Chondrocyte (in vitro differentiated cells): ENCODE data around the gene DBNDD2. TPM values are rescaled to one million over a fixed set of nuclear protein-coding genes. Genes with fewer than 3 reads are reported as not detected.

Experiments
- DNase-seq: peaks from one replicate; pipeline ENCODE4 v3.0.0; 2021; ENCODE audit warnings: mixed read lengths, low spot score
- H3K27ac Mint-ChIP-seq: one replicate; pipeline ENCODE4 v1.8.0; 2021; ENCODE audit warnings: mild to moderate bottlenecking, moderate library complexity, mixed read lengths; ENCODE audit not compliant: unreplicated experiment
- H3K27me3 Mint-ChIP-seq: 2 replicates; pipeline ENCODE4 v1.8.0; 2021; ENCODE audit warnings: low read depth, mixed read lengths
- H3K36me3 Mint-ChIP-seq: 2 replicates; pipeline ENCODE4 v1.8.0; 2021; ENCODE audit warnings: low read depth, mixed read lengths
- H3K4me1 Mint-ChIP-seq: 2 replicates; pipeline ENCODE4 v1.8.0; 2021; ENCODE audit warnings: low read depth, mild to moderate bottlenecking, mixed read lengths
- H3K4me3 Mint-ChIP-seq: one replicate; pipeline ENCODE4 v1.8.0; 2021; ENCODE audit warnings: mild to moderate bottlenecking, moderate library complexity, mixed read lengths; ENCODE audit not compliant: unreplicated experiment
- H3K9me3 Mint-ChIP-seq: 2 replicates; pipeline ENCODE4 v1.8.0; 2021; ENCODE audit warnings: low read depth, mixed read lengths
- total RNA-seq: library from RNA; stranded (reverse); gene quantifications from 3 replicates; pipeline ENCODE4 v1.2.1, GENCODE V29; 2021
- TF ChIP-seq, protein P1 (sequence below): fragments of 200-600 bp; sonication (generic); IDR thresholded peaks from 2 replicates; pipeline ENCODE4 v1.5.0; 2021; ENCODE audit warnings: antibody characterized with exemption, mild to moderate bottlenecking, moderate library complexity

DBNDD2 gene
- total RNA-seq, 1 donor from 2014 or later: 47.0 TPM

DNA sequence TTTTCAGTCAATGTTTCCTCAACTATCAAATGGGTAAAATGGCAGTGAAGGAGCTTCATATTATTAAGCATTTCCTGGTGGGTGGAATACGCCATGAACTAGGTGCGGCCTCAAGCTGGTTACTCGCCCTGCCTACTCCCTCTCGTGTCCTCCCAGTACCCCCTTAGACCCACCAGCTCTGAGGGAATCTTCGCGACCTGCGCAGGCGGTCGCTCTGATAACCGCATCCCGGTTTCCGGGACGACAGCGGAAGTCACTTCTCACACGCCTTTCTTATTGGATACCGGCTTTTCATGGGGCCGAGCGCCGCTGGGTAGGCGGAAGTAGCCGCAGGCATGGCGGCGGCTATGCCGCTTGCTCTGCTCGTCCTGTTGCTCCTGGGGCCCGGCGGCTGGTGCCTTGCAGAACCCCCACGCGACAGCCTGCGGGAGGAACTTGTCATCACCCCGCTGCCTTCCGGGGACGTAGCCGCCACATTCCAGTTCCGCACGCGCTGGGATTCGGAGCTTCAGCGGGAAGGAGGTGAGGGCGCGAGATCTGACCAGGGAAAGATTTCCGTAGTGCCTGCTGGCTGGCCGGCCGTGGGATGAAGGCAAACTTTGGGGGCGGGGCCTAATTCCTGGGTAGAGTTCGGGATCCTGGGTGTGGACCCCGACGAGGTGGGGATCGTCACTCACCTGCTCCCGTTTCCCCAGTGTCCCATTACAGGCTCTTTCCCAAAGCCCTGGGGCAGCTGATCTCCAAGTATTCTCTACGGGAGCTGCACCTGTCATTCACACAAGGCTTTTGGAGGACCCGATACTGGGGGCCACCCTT is 7.9 kb downstream of the DBNDD2 start, which contains the start of gene PIGT:
Gene PIGT (plus strand): TSS at position 320 of the 816 bp plus-strand sequence. CDS start 16 bp downstream, at position 336.
- Mint-ChIP-seq H3K27me3 (no peaks in the 10 kb centered on the region), H3K9me3 (no peaks in the 10 kb centered on the region), H3K4me1 (peaks cover 28% of the 10 kb centered on the region), H3K36me3 (peaks cover 18% of the 10 kb centered on the region), H3K4me3 (peak within 1 kb of the TSS; percentile 95), H3K27ac (peak within 1 kb of the TSS; percentile 94)
- TF ChIP-seq, protein P1, sequence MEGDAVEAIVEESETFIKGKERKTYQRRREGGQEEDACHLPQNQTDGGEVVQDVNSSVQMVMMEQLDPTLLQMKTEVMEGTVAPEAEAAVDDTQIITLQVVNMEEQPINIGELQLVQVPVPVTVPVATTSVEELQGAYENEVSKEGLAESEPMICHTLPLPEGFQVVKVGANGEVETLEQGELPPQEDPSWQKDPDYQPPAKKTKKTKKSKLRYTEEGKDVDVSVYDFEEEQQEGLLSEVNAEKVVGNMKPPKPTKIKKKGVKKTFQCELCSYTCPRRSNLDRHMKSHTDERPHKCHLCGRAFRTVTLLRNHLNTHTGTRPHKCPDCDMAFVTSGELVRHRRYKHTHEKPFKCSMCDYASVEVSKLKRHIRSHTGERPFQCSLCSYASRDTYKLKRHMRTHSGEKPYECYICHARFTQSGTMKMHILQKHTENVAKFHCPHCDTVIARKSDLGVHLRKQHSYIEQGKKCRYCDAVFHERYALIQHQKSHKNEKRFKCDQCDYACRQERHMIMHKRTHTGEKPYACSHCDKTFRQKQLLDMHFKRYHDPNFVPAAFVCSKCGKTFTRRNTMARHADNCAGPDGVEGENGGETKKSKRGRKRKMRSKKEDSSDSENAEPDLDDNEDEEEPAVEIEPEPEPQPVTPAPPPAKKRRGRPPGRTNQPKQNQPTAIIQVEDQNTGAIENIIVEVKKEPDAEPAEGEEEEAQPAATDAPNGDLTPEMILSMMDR: peak; percentile 5
- DNase-seq: peak; percentile 94

DNA sequence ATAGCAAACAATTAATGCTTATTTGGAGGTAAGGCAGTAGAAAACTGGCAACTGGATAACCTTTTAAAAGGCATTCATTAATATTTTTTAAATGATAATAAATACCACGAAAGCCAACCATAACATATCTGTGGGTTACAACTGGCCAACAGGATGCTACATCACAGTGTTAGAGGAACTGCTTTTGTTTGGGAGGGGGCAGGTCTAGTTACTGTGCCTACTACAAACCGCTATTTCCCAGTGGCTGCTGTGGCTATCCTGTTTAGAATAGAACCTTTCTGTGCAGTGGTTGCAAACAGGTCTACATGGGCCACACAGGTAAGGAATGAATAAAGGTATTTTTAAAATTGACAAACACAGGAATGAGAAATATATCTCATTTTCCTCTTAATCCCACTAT is 8.8 kb downstream of the DBNDD2 start:
- peak overlapping the region; percentile 95 for H3K4me3 Mint-ChIP-seq
- peaks cover 11% of the 10 kb centered on the region for H3K36me3 Mint-ChIP-seq
- peaks cover 28% of the 10 kb centered on the region for H3K4me1 Mint-ChIP-seq
- no peaks in the 10 kb centered on the region for H3K9me3 Mint-ChIP-seq
- H3K27me3 Mint-ChIP-seq: no peaks in the 10 kb centered on the region
- DNase-seq: no peak
- TF ChIP-seq, protein P1: no peak
- H3K27ac Mint-ChIP-seq: no peak overlapping the region

DNA sequence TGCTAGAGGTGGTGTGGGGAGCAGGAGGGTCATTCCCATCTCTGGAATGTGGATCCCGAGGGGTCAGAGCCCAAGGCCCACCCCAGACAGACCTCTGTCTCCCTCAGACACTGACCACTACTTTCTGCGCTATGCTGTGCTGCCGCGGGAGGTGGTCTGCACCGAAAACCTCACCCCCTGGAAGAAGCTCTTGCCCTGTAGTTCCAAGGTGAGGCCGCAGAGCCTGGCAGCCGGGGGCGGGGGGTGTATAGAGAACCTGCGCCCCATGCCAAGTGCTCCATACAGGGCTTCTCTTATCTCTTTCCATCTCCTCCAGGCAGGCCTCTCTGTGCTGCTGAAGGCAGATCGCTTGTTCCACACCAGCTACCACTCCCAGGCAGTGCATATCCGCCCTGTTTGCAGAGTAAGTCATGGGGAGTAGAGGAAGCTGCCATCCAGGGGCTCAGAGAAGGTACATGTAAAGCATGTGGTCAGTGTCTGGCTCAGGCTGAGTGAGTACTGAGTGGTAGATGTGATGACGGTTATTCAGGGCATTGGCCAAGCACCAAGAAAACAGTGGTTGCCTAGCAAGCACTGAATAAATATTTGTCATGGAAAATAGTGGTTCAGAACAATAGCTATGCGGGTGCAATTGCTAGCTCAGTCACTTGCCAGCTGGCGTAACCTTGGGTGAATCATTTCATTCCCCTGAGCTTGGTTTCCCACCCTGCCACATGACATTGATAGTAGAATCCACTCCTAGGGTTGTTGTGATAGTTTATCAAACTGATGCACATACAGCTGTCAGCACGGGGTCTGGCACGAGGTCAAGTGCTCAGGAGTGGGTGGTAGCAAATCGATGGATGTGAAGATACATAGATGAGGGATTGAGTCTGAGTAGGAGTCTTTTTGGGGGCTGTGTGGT is 11.4 kb downstream of the DBNDD2 start:
- no peaks in the 10 kb centered on the region for H3K27me3 Mint-ChIP-seq
- TF ChIP-seq, protein P1: no peak
- no peak for DNase-seq
- H3K4me3 Mint-ChIP-seq: no peak overlapping the region
- peaks cover 28% of the 10 kb centered on the region for H3K4me1 Mint-ChIP-seq
- H3K9me3 Mint-ChIP-seq: no peaks in the 10 kb centered on the region
- H3K36me3 Mint-ChIP-seq: peaks cover 23% of the 10 kb centered on the region
- H3K27ac Mint-ChIP-seq: peak overlapping the region; percentile 54

DNA sequence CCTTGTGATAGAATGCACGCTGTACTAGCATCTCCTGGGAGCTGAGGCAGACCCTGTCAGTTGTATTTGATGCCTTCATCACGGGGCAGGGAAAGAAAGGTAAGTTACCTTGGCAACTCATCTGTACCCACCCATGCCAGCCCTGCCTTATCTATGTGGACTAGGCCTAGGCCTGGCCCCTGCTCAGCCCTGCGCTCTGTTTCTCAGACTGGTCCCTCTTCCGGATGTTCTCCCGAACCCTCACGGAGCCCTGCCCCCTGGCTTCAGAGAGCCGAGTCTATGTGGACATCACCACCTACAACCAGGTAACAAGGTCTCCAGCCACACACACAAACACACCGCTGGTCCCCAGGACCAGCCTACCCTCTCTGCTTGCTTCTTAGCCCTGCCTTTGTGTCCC is 12.0 kb downstream of the DBNDD2 start:
- no peaks in the 10 kb centered on the region for H3K27me3 Mint-ChIP-seq
- H3K4me1 Mint-ChIP-seq: peaks cover 27% of the 10 kb centered on the region
- no peak for DNase-seq
- TF ChIP-seq, protein P1: no peak
- H3K4me3 Mint-ChIP-seq: no peak overlapping the region
- H3K9me3 Mint-ChIP-seq: no peaks in the 10 kb centered on the region
- peaks cover 26% of the 10 kb centered on the region for H3K36me3 Mint-ChIP-seq
- no peak overlapping the region for H3K27ac Mint-ChIP-seq

DNA sequence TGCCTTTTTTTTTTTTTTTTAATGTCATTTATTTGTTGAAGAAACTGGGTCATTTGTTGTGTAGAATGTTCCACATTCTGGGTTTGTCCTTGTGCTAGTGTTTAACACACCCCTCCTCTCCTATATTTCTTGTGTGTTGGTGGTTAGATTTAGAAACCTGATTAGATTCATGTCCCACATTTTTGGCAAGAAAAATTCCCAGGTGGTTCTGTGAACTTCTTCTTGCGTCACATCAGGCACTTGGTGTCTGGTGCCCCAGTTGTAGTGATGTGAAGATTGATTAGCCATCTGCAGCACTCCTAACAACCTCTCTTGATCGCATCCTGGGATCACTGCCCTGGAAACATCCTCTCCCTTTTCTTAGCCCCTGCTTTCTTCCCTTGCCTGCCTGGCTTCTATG is 15.6 kb downstream of the DBNDD2 start:
- TF ChIP-seq, protein P1: no peak
- Mint-ChIP-seq H3K27me3 (no peaks in the 10 kb centered on the region), H3K36me3 (peaks cover 29% of the 10 kb centered on the region), H3K4me1 (peaks cover 3% of the 10 kb centered on the region), H3K9me3 (no peaks in the 10 kb centered on the region), H3K4me3 (no peak overlapping the region), H3K27ac (no peak overlapping the region)
- DNase-seq: no peak
